ENCODE measurements around the gene ALAS1.

Gene ALAS1

DNA sequence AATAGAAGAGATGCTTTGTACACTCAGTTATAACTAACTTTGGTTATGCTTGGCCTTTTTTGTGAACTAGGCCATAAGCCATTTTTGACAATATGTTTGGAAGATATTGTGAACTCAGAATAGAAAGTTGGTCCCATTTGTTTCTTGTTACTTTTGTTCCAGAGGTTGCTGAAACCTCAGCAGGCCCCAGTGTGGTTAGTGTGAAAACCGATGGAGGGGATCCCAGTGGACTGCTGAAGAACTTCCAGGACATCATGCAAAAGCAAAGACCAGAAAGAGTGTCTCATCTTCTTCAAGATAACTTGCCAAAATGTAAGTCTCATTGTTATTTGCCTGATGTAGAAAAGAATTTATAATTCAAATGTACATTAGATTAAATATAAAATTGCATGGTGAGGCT, 5.7 kb downstream of the ALAS1 start:
- Histone ChIP-seq H2AK5ac (ENCODE audit: low read depth, low read length) (no peak overlapping the region), H2AFZ (ENCODE audit: low read length) (no peak overlapping the region), H2BK120ac (ENCODE audit: low read depth, low read length) (no peak overlapping the region), H3K36me3 (replicated peaks in 1 of 2; ENCODE audit: control insufficient read depth in 2 of 2, insufficient read depth in 2 of 2, low read length in 2 of 2) (peaks cover 51 to 96% of the 10 kb centered on the region in 2 donors), H3K27ac (replicated peaks; ENCODE audit: low read length) (no peak overlapping the region), H3K79me1 (ENCODE audit: low read depth, low read length) (peaks cover 4% of the 10 kb centered on the region), H2BK15ac (ENCODE audit: low read length) (no peak overlapping the region), H3K4me1 (ENCODE audit: control insufficient read depth in 2 of 2, insufficient read depth in 1 of 2, low read depth in 1 of 2, low read length in 2 of 2) (peaks cover 2 to 4% of the 10 kb centered on the region in 2 donors), H3K23ac (ENCODE audit: low read depth, low read length, poor library complexity) (no peak overlapping the region), H3K14ac (ENCODE audit: low read length) (no peak overlapping the region), H2BK5ac (ENCODE audit: low read length) (no peak overlapping the region), H3K9ac (ENCODE audit: low read depth, low read length, poor library complexity) (no peak overlapping the region), H3K4me2 (ENCODE audit: insufficient read depth, low read length, poor library complexity, severe bottlenecking) (no peak overlapping the region), H3K4ac (ENCODE audit: low read length) (no peak overlapping the region), H3K4me3 (ENCODE audit: low read length in 2 of 2) (no peak overlapping the region), H3K27me3 (ENCODE audit: control insufficient read depth in 3 of 3, insufficient read depth in 3 of 3, low read depth in 1 of 3, low read length in 3 of 3) (no peaks in the 10 kb centered on the region), H4K8ac (ENCODE audit: low read depth, low read length) (no peak overlapping the region), H3K9me3 (replicated peaks in 1 of 2; ENCODE audit: control insufficient read depth in 2 of 2, insufficient read depth in 1 of 2, low read depth in 1 of 2, low read length in 2 of 2) (no peaks in the 10 kb centered on the region), H4K91ac (ENCODE audit: low read depth, low read length, poor library complexity) (no peak overlapping the region), H2BK12ac (ENCODE audit: low read length) (no peak overlapping the region), H3K18ac (ENCODE audit: low read length) (no peak overlapping the region)
- WGBS, 2 donors (ENCODE audit: extremely low coverage in 2 of 2, insufficient read length in 2 of 2, insufficient replicate concordance in 1 of 2) = no CpG with 5 or more reads among the region's 1 CpG
- no peak for DNase-seq (ENCODE audit: low spot score)

DNA sequence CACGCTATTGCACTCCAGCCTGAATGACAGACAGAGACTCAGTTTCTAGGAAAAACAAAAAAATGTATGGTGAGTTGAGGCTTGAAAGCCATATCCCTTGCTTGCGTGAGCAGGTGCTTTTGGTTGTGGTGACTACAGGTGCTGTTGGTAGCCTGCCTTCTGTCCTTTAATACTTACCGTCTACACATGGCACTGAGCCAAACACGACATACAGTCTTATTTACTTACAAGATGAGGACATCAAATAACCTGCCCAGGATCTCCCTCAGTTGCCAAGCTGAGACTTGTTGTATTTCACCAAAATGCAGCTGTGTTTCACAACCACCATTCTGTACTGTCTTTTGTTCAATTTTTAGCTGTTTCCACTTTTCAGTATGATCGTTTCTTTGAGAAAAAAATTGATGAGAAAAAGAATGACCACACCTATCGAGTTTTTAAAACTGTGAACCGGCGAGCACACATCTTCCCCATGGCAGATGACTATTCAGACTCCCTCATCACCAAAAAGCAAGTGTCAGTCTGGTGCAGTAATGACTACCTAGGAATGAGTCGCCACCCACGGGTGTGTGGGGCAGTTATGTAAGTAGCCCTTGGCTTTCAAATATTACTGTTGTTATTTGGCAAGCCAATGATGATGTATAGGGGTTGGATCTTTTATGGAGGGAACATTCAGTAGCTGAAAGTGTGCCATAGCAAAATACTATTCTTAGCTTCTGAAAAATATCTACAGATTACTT, 6.5 kb downstream of the ALAS1 start:
- Histone ChIP-seq H2BK12ac (ENCODE audit: low read length) (no peak overlapping the region), H4K8ac (ENCODE audit: low read depth, low read length) (no peak overlapping the region), H3K4ac (ENCODE audit: low read length) (no peak overlapping the region), H3K27me3 (ENCODE audit: control insufficient read depth in 3 of 3, insufficient read depth in 3 of 3, low read depth in 1 of 3, low read length in 3 of 3) (no peaks in the 10 kb centered on the region), H3K23ac (ENCODE audit: low read depth, low read length, poor library complexity) (no peak overlapping the region), H3K36me3 (replicated peaks in 1 of 2; ENCODE audit: control insufficient read depth in 2 of 2, insufficient read depth in 2 of 2, low read length in 2 of 2) (peaks cover 52 to 97% of the 10 kb centered on the region in 2 donors), H2BK5ac (ENCODE audit: low read length) (no peak overlapping the region), H4K91ac (ENCODE audit: low read depth, low read length, poor library complexity) (no peak overlapping the region), H2AFZ (ENCODE audit: low read length) (no peak overlapping the region), H2BK120ac (ENCODE audit: low read depth, low read length) (no peak overlapping the region), H3K4me3 (ENCODE audit: low read length in 2 of 2) (no peak overlapping the region), H3K79me1 (ENCODE audit: low read depth, low read length) (peaks cover 2% of the 10 kb centered on the region), H3K9ac (ENCODE audit: low read depth, low read length, poor library complexity) (no peak overlapping the region), H3K27ac (replicated peaks; ENCODE audit: low read length) (no peak overlapping the region), H3K4me1 (ENCODE audit: control insufficient read depth in 2 of 2, insufficient read depth in 1 of 2, low read depth in 1 of 2, low read length in 2 of 2) (no peaks in the 10 kb centered on the region), H2AK5ac (ENCODE audit: low read depth, low read length) (no peak overlapping the region), H2BK15ac (ENCODE audit: low read length) (no peak overlapping the region), H3K4me2 (ENCODE audit: insufficient read depth, low read length, poor library complexity, severe bottlenecking) (no peak overlapping the region), H3K9me3 (replicated peaks in 1 of 2; ENCODE audit: control insufficient read depth in 2 of 2, insufficient read depth in 1 of 2, low read depth in 1 of 2, low read length in 2 of 2) (no peaks in the 10 kb centered on the region), H3K18ac (ENCODE audit: low read length) (no peak overlapping the region), H3K14ac (ENCODE audit: low read length) (no peak overlapping the region)
- no peak for DNase-seq (ENCODE audit: low spot score)
- no CpG with 5 or more reads among the region's 10 CpGs for WGBS, 2 donors (ENCODE audit: extremely low coverage in 2 of 2, insufficient read length in 2 of 2, insufficient replicate concordance in 1 of 2)

DNA sequence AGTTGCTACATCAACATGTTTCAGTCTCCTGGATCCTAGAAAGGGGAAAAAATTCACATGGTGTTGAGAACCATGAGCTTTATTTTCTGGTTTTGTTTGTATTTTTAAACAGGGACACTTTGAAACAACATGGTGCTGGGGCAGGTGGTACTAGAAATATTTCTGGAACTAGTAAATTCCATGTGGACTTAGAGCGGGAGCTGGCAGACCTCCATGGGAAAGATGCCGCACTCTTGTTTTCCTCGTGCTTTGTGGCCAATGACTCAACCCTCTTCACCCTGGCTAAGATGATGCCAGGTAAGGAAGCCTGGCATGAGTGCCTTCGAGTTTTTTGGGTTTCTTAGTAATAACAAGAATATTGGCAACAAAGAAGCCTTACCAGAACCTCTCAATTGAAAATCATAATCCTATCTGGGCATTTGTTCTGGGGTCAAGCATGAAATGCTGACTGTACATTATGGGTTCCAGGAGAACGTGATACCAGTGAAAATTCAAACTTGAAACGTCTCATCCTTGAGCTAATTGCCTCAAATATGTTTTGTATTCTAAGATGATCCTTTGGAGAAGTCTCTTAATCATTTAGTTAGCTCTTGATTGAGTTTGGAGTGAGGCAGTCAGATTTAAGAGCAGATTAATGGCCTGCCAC, 7.9 kb downstream of the ALAS1 start:
- no peak for DNase-seq (ENCODE audit: low spot score)

DNA sequence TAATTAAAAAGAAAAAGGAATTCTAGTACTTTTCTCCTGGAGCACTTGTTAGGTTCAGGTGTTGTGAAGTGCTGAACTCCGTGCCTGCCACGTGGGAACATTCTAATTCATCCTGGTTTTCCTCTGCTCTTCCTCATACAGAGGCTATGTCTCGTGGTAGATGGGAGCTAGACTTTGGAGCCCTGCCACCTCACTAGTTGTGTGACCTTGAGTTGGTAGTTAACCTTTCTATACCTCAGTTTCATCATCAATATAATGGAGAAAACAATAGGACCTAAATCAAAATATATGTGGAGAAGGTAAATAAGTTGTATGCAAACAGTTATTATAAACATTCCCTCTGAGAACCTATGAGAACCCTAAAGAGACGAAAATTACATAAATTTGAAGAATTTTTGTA, 10.6 kb downstream of the ALAS1 start:
- H3K18ac ChIP-seq (ENCODE audit: low read length) = no peak overlapping the region
- H3K79me1 ChIP-seq (ENCODE audit: low read depth, low read length) = peaks cover 2% of the 10 kb centered on the region
- H3K9ac ChIP-seq (ENCODE audit: low read depth, low read length, poor library complexity) = no peak overlapping the region
- no peak overlapping the region for H3K27ac ChIP-seq (replicated peaks; ENCODE audit: low read length)
- no peak overlapping the region for H2BK12ac ChIP-seq (ENCODE audit: low read length)
- no peak overlapping the region for H4K8ac ChIP-seq (ENCODE audit: low read depth, low read length)
- H2BK120ac ChIP-seq (ENCODE audit: low read depth, low read length) = no peak overlapping the region
- no peak overlapping the region for H2BK15ac ChIP-seq (ENCODE audit: low read length)
- H3K14ac ChIP-seq (ENCODE audit: low read length) = no peak overlapping the region
- H2BK5ac ChIP-seq (ENCODE audit: low read length) = no peak overlapping the region
- no CpG with 5 or more reads among the region's 4 CpGs for WGBS, 2 donors (ENCODE audit: extremely low coverage in 2 of 2, insufficient read length in 2 of 2, insufficient replicate concordance in 1 of 2)
- no peaks in the 10 kb centered on the region for H3K4me1 ChIP-seq (ENCODE audit: control insufficient read depth in 2 of 2, insufficient read depth in 1 of 2, low read depth in 1 of 2, low read length in 2 of 2)
- H3K4ac ChIP-seq (ENCODE audit: low read length) = no peak overlapping the region
- H2AK5ac ChIP-seq (ENCODE audit: low read depth, low read length) = no peak overlapping the region
- peaks cover 69 to 97% of the 10 kb centered on the region in 2 donors for H3K36me3 ChIP-seq (replicated peaks in 1 of 2; ENCODE audit: control insufficient read depth in 2 of 2, insufficient read depth in 2 of 2, low read length in 2 of 2)
- H3K9me3 ChIP-seq (replicated peaks in 1 of 2; ENCODE audit: control insufficient read depth in 2 of 2, insufficient read depth in 1 of 2, low read depth in 1 of 2, low read length in 2 of 2) = peaks cover 0 to 2% of the 10 kb centered on the region in 2 donors
- no peak for DNase-seq (ENCODE audit: low spot score)
- no peak overlapping the region for H3K4me3 ChIP-seq (ENCODE audit: low read length in 2 of 2)
- no peak overlapping the region for H3K4me2 ChIP-seq (ENCODE audit: insufficient read depth, low read length, poor library complexity, severe bottlenecking)
- no peak overlapping the region for H2AFZ ChIP-seq (ENCODE audit: low read length)
- H3K23ac ChIP-seq (ENCODE audit: low read depth, low read length, poor library complexity) = peak overlapping the region; percentile 27
- H4K91ac ChIP-seq (ENCODE audit: low read depth, low read length, poor library complexity) = no peak overlapping the region
- H3K27me3 ChIP-seq (ENCODE audit: control insufficient read depth in 3 of 3, insufficient read depth in 3 of 3, low read depth in 1 of 3, low read length in 3 of 3) = no peaks in the 10 kb centered on the region

More for the DNA sequence above, 7.9 kb downstream of the ALAS1 start:
- Histone ChIP-seq H3K4ac (ENCODE audit: low read length) (no peak overlapping the region), H3K4me2 (ENCODE audit: insufficient read depth, low read length, poor library complexity, severe bottlenecking) (no peak overlapping the region), H4K8ac (ENCODE audit: low read depth, low read length) (no peak overlapping the region), H2BK15ac (ENCODE audit: low read length) (no peak overlapping the region), H3K23ac (ENCODE audit: low read depth, low read length, poor library complexity) (no peak overlapping the region), H2BK5ac (ENCODE audit: low read length) (no peak overlapping the region), H2AFZ (ENCODE audit: low read length) (no peak overlapping the region), H2AK5ac (ENCODE audit: low read depth, low read length) (no peak overlapping the region), H3K79me1 (ENCODE audit: low read depth, low read length) (peaks cover 2% of the 10 kb centered on the region), H3K9ac (ENCODE audit: low read depth, low read length, poor library complexity) (no peak overlapping the region), H3K9me3 (replicated peaks in 1 of 2; ENCODE audit: control insufficient read depth in 2 of 2, insufficient read depth in 1 of 2, low read depth in 1 of 2, low read length in 2 of 2) (peaks cover 0 to 2% of the 10 kb centered on the region in 2 donors), H3K18ac (ENCODE audit: low read length) (no peak overlapping the region), H2BK120ac (ENCODE audit: low read depth, low read length) (no peak overlapping the region), H3K4me1 (ENCODE audit: control insufficient read depth in 2 of 2, insufficient read depth in 1 of 2, low read depth in 1 of 2, low read length in 2 of 2) (no peaks in the 10 kb centered on the region), H3K14ac (ENCODE audit: low read length) (no peak overlapping the region), H3K4me3 (ENCODE audit: low read length in 2 of 2) (no peak overlapping the region), H3K27me3 (ENCODE audit: control insufficient read depth in 3 of 3, insufficient read depth in 3 of 3, low read depth in 1 of 3, low read length in 3 of 3) (no peaks in the 10 kb centered on the region), H3K36me3 (replicated peaks in 1 of 2; ENCODE audit: control insufficient read depth in 2 of 2, insufficient read depth in 2 of 2, low read length in 2 of 2) (peaks cover 60 to 97% of the 10 kb centered on the region in 2 donors), H3K27ac (replicated peaks; ENCODE audit: low read length) (no peak overlapping the region), H4K91ac (ENCODE audit: low read depth, low read length, poor library complexity) (no peak overlapping the region), H2BK12ac (ENCODE audit: low read length) (no peak overlapping the region)
- no CpG with 5 or more reads among the region's 6 CpGs for WGBS, 2 donors (ENCODE audit: extremely low coverage in 2 of 2, insufficient read length in 2 of 2, insufficient replicate concordance in 1 of 2)
